Dedifferentiated amniotic fluid mesenchymal stem cell (primary cell): ENCODE measurements around the gene CD19.
"Not testable (repeated sequence)": the region's sequence is repeated elsewhere in the genome, so short reads cannot be mapped to it uniquely, and the experiment has no call there.

Source experiments
- DNase-seq: peaks from one replicate; pipeline ENCODE4 v3.0.0-alpha.2; 2016; ENCODE audit errors: extremely low spot score

Gene CD19

GRCh38 chr16:28910086-28911031, 21.4 kb upstream of the CD19 start:
- no peak for DNase-seq

GRCh38 chr16:28912558-28912957, 19.2 kb upstream of the CD19 start:
- no peak for DNase-seq

GRCh38 chr16:28913946-28914724, 17.6 kb upstream of the CD19 start:
- no peak for DNase-seq

- DNase-seq = no peak
Observed at GRCh38 chr16:28915181-28915580, 16.6 kb upstream of the CD19 start.

GRCh38 chr16:28917095-28917494, 14.7 kb upstream of the CD19 start:
- DNase-seq = no peak

GRCh38 chr16:28918698-28919097, 13.1 kb upstream of the CD19 start:
- DNase-seq = no peak

GRCh38 chr16:28923231-28923587, 8.6 kb upstream of the CD19 start:
- no peak for DNase-seq

- no peak for DNase-seq
Observed at GRCh38 chr16:28923652-28924398, 7.9 kb upstream of the CD19 start.

- DNase-seq = no peak
Observed at GRCh38 chr16:28924399-28924761, 7.4 kb upstream of the CD19 start.

GRCh38 chr16:28924762-28925385, 6.9 kb upstream of the CD19 start, which contains the start of gene RABEP2:
RABEP2 (minus strand) TSS chr16:28925238; CDS start chr16:28925163, 75 bp downstream.
- DNase-seq = peak; percentile 86

- peak; percentile 66 for DNase-seq
Observed at GRCh38 chr16:28925386-28926228, 6.2 kb upstream of the CD19 start.

- not testable (repeated sequence) for DNase-seq
Observed at GRCh38 chr16:28926284-28926683, 5.5 kb upstream of the CD19 start.

GRCh38 chr16:28927815-28928214, 4.0 kb upstream of the CD19 start:
- no peak for DNase-seq

GRCh38 chr16:28930203-28930602, 1.6 kb upstream of the CD19 start:
- no peak for DNase-seq

GRCh38 chr16:28930652-28931051, 1.1 kb upstream of the CD19 start:
- no peak for DNase-seq

- DNase-seq = no peak
Observed at GRCh38 chr16:28932339-28933141, 769 bp downstream of the CD19 start.

- DNase-seq = no peak
Observed at GRCh38 chr16:28933171-28933570, 1.4 kb downstream of the CD19 start.

- DNase-seq = no peak
Observed at GRCh38 chr16:28935346-28935745, 3.6 kb downstream of the CD19 start.

- no peak for DNase-seq
Observed at GRCh38 chr16:28935924-28936783, 4.4 kb downstream of the CD19 start.
